HG03520 (cell line): Measurements from ENCODE around the gene FOXF2.
"Not testable (repeated sequence)": the region's sequence is repeated elsewhere in the genome, so short reads cannot be mapped to it uniquely, and the experiment has no call there.

Experiments used
- ATAC-seq: cut with Tn5 transposase; IDR thresholded peaks from one replicate; pipeline ENCODE4 v1.9.1; 2021; ENCODE audit warnings: mild to moderate bottlenecking, moderate library complexity; ENCODE audit not compliant: unreplicated experiment

FOXF2 gene

DNA sequence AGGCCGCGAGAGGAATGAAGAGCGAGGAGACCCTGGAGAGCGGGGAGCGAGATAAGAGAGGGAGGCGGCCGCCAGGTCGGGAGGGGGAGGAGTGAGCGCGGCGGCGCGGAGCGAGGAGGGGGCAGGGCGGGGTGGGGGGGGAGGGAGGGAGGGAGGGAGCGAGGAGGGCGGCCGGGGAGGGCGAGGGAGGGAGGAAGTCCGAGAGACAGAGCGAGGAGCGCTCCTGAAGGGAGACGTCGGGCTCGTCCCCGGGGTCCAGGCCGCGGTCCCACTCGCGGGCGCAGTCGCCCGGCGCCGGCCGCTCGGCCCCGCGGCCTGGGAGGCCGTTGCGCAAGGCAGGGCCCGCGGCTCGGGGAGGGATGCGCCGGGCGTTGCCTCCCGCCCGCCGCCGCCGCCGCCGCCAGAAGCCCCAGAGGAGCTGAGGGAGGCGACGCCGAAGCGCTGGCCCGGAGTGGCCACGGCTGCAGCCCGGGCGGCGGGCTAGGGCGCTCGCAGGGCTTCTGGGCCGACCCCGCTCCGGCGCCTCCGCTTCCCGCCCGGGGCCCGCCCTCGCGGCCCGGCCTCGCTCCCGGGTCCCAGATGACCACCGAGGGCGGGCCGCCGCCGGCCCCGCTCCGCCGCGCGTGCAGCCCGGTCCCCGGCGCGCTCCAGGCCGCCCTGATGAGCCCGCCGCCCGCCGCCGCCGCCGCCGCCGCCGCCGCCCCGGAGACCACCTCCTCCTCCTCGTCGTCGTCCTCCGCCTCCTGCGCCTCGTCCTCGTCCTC lies at the start of gene FOXF2:
Gene FOXF2 (plus strand): TSS at position 208 of the 764 bp plus-strand sequence. CDS start 372 bp downstream, at position 580.
- no peak for ATAC-seq

DNA sequence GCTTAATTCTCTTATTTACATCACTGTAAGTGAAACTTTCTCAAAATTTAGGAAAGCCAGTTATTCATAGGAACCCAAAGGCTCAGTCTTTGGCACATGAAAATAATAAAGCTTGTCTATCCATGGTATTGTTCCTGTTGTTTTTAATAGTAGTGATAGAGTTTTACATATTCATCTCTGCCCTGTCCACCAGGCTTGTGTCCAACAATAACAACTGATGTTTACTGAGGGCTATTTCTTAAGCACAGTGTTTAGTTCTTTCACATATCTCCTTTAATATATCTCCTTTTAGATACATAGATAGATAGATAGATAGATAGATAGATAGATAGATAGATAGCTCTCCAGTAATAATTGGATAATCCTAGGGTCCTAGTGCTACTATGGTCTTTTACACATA lies 43.3 kb upstream of the FOXF2 start:
- ATAC-seq, result no peak

DNA sequence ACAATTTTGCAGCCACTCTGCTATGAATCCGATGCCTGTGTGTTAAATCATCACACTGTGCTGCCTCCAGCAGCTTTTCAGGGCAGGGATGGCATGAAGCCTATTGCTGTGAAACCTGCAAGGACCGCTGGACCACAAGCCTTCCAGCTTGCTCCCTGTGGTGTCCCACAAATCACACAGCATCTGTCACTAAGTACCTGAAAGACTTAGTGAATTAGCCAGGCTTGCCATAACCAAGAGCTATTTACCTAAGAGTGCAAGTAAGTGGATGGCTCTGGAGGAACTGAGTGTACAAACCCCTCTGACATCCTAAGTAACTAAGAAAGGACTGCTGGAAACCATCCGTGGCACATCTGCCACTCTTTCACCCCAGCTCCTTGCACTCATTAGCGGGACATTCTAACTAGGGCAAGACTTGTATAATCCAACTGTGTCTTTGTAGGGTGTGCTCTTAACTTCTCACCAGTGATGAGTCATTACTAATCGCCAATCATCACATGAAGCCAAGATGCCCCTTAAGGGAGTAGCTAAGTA lies 42.8 kb upstream of the FOXF2 start:
- ATAC-seq, result no peak

DNA sequence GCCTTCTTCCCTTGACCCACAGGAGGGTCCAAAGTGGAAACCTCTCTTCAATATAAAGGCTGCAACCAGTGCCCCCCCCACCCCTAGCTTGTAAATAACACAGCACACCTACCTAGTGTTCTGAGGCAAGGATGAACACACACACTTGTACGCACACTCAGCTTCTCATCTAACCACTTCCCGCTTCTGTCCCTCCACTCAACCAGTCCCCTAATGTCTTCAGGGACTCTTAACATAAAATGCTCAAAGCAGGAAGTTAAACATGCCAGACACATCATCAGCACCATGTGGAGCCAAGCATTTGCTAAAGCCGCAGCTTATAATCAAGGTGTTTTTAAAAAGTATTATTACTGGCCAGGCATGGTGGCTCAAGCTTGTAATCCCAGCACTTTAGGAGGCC lies 42.2 kb upstream of the FOXF2 start:
- no peak for ATAC-seq

DNA sequence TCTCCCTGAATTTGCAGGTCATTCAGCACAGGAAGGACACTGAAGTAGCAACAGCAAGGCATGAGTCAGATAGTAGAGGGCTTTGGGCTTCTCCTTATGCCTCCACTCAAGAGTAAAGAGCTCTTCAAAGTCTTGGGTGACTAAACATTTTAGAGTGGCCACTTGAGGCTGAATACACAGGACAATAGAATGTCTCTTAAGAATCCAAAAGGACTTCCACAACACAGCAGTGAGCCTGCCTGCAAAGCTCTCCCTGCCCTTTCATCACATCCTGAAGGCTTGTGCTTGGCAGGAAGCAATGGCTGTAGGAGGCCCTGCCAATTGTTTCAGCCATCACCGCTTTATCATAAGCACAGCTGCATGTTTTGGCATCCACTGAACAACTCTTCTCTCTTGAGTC lies 40.7 kb upstream of the FOXF2 start:
- ATAC-seq, result no peak

DNA sequence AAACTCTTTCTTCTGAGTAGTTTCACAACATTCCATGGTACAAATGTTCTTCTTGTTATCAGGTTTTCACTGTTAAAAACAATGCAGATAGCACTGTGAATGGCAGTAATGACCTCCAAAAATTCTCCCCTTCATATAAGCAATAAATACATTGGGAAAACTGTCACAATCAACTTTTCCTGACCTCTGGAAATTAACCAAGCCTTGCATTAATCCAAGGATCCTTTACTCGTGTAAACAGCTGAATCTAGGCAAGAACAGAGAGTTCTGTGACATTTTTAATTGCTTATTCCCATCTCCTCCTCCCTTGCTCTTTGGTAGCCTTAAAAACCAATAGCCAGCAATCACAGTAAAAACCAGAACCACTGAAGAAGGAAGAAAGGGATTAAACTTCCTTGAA lies 39.7 kb upstream of the FOXF2 start:
- ATAC-seq, result no peak

DNA sequence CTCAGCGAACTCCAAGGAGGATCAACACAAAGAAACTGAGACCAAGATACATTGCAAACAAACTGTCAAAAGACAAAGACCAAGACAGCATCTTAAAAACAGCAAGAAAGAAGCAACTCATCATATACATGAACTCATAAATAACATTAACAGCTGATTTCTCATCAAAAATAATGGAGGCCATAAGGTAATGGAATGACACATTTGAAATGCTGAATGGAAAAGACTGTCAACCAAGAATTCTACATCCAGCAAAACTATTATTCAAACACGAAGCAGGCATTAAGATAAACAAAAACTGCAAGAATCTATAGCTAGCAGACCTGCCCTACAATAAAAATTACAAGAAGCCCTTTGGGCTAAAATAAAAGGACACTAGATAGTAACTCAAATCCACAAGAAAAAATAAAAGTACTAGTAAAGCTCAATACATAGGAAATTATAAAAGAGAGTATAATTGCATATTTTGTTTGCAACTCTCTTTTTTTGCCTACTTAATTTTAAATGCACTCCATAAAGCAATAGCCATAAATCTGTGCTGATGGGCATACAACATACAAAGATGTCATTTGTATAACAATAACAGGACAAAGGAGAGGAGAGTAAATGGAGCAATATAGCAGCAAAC lies 37.9 kb upstream of the FOXF2 start:
- ATAC-seq, result no peak

DNA sequence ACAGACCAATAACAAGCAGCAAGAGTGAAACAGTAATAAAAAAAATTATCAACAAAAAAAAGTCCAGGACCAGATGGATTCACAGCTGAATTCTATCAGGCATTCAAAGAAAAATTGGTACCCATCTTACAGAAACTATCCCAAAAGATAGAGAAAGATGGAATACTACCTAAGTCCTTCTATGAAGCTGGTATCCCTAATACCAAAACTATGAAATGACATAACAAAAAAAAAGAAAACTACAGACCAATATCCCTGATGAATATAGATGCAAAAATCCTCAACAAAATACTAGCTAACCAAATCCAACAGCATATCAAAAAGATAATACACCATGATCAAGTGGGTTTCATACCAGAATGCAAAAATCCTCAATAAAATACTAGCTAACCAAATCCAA lies 34.3 kb upstream of the FOXF2 start:
- not testable (repeated sequence) for ATAC-seq

DNA sequence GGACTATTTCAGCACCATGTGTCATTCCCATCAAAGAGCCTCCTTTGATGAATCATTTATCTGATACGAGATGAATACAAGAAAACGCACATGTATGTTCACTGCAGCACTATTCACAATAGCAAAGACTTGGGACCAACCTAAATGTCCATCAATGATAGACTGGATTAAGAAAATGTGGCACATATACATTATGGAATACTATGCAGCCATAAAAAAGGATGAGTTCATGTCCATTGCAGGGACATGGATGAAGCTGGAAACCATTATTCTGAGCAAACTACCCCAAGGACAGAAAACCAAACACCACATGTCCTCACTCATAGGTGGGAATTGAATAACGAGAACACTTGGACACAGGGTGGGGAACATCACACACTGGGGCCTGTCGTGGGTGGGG lies 27.7 kb upstream of the FOXF2 start:
- not testable (repeated sequence) for ATAC-seq

DNA sequence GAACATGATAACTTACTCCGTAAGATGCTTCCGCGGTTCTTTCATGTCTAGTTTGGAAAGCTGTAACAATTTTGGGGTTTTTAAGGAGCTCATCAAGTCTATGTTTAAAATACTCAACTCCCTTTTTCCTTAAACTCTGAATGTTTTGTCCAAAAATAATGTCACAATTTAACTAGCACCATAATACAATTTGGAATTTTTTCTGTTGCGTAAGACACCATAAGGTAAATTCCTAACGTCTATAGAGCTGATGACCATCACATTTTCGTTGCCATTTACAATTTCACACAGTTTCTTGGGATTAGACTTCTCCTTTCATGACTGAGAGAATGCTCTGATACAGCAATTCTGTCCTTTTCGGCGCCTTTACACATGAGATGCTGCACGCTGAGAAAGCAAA lies 26.7 kb upstream of the FOXF2 start:
- ATAC-seq, result no peak

DNA sequence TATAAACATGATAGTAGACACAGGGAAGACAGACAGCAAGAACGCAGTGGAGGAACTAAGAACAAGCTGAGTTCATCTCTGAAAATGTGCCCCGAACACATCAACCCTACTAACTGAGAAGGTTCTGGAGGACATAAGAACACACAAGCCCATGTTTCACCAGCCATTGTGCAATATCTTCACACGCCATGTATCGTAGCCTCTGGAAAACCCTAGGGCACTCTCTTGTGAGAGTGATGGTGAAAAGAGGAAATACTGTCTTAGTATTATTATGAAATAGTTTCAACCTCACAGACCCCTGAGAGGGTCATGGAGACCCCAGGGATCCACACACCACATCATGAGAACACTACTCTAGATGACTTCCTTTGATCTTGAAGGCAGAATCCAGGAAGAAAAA lies 26.1 kb upstream of the FOXF2 start:
- ATAC-seq, result no peak

DNA sequence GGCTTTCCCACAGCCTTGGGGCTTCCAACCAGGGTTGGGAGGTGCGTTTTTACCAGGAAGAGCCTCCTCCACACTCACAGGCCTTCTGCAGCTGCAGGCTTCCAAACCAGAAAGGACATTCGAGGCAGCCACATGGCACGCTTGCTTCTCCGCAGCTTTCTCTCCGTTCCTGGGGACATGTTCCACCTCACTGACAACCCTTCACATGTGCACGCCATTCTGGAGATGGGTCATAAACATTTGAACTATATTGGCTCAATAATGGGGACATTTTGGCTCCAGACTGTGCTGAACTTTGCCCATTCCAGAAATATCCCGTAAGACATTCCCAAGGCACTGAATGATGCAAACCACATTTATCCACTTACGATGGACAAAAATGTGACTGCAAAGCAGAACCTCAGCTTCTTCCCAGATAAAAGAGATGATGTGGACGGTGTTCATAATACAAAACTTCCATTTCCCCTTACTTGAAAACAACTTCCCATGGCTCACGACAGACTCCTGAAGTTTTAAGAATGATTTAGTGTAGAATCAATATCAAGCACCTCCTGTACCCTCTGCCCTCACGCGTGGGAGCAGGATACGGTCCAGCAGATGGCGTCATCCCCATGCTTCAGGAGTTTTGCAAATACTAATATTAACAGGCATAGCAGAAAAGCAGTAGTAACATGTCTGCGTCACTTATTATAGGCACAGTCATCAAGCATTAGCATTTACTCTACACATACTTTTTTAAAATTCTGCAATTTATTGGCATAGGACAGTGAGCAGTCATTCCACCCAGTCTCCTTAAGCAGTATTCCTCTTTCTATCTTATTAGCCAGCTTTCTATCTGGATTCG lies 25.4 kb upstream of the FOXF2 start:
- no peak for ATAC-seq

DNA sequence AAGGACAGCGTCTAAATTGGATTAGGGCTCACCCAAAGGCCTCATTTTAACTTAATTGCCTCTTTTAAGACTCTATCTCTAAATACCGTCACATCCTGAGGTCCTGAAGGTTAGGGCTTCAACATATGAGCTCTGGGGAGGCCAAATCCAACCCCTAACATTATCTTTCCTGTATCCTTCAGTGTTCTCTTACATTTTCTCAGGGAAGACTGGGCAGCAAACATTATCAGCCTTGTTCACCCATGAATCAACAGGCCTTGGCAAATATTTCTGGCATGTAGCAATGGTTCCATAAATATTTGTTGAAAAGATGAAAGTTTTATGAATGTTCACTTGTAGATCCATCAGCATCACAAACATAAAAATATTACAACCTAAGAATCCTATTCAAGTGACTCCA lies 24.6 kb upstream of the FOXF2 start:
- no peak for ATAC-seq

DNA sequence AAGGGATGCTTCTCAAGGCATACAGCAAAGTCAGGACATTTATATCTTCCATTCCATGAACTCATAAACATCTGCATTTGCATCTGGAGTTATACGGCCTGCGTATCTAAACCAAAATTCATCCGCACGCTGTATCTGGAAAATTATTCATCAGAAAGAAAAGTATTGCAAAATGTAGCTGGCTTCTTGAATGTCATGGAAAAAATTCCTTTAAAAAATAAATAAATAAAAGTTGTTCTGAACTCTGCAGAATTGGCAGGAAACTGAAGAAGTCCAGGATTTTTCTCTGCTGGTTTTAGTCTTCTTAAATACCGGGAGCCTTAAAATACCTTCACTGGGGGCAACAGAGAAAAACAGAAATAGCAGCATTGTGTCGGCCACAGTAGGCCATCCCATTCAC lies 23.7 kb upstream of the FOXF2 start:
- no peak for ATAC-seq

DNA sequence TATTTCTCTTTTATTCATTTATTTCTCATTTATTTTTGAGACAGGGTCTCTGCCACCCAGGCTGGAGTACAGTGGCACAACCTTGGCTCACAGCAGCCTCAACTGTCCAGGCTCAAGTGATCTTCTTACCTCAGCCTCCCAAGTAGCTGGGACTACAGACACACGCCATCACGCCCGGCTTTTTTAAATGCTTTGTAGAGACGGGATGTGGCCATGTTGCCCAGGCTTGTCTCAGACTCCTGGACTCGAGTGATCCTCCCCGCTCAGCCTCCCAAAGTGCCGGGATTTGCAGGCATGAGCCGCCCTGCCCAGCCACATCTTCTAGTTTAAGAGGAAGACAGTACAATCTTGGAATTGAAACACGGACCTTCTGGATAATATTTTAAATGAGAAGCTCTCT lies 21.6 kb upstream of the FOXF2 start:
- ATAC-seq, result no peak

DNA sequence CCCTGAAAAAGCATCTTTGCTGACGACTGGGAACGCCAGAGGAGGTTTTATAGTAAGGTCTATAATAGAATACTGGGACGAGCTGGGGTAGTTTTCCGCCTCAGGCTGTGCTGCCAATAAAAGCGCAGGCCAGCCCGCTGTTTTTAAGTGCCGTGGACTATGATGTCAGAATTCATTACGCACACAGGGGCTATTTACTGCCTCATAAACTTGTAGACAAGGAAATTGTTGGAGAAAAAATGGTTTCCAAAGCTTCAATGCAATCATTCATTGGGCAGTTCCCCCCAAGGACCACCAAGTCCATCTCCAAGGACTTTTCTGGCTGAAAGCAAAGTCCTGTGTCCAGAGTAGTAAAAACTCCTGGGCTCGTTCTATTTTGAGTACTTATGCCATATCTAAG lies 20.4 kb upstream of the FOXF2 start:
- ATAC-seq, result no peak

DNA sequence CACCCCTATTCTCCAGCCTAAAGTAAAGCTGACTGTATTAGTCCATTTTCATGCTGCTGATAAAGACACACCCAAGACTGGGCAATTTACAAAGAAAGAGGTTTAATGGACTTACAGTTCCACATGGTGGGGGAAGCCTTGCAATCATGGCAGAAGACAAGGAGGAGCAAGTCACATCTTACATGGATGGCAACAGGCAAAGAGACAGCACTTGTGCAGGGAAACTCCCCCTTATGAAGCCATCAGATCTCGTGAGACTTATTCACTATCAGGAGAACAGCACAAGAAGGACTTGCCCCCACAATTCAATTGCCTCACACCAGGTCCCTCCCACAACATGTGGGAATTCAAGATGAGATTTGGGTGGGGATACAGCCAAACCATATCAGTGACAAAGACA lies 19.7 kb upstream of the FOXF2 start:
- not testable (repeated sequence) for ATAC-seq

DNA sequence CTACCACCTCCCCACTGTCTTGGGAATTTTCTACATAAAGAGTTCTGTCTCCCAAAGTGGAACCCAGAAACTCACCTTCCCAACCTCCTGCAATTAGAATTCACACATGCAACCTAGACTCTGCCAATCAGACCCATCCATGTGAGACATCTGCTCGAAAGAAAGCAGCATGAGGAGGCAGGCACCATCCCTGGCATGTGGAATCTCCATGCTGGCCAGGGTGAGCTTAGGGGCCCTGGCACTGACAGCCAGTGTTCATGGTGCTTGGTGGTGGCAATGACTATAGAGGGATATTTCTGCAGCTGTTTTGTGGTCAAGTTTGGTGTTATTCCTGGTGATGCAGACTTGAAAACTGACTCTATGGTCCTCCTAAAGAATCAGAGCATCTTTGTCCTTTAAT lies 17.4 kb upstream of the FOXF2 start:
- ATAC-seq, result no peak

DNA sequence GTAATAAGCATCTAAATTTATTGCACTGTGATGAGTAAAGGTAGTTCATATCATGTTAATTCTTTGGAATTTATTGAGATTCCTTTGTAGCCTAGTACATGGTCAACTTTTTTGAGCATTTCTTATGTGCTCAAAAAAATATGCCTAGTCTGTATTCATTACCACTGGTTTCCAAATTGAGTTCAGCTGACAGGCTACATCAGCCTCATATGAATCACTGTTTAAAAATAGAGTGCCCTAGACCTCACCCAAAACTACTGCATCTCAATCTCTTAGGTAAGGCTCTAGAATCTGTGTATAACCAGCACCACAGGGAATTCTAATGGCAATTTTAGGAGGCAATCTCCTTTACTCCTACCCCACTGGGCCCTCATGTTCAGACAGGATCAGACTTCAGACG lies 16.7 kb upstream of the FOXF2 start:
- no peak for ATAC-seq

DNA sequence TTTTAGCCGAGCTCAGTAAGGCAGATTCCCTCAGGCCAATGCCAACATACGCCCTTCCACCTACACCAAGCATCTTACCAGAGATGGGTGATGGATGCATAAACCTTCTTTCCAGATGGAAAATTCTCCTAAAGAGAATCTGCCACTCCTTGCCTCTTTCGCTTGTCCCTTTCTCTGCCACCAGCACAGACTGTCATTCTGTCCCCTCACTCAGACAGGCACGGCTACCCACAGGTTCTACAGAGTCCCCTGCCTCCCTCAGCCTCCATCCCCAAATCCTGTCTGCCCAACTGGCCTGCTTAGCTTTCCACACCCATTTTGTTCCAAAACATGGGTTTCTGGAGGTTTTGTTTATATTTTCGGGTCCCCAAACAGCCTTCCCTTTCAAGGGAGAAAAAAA lies 12.7 kb upstream of the FOXF2 start:
- ATAC-seq, result no peak

DNA sequence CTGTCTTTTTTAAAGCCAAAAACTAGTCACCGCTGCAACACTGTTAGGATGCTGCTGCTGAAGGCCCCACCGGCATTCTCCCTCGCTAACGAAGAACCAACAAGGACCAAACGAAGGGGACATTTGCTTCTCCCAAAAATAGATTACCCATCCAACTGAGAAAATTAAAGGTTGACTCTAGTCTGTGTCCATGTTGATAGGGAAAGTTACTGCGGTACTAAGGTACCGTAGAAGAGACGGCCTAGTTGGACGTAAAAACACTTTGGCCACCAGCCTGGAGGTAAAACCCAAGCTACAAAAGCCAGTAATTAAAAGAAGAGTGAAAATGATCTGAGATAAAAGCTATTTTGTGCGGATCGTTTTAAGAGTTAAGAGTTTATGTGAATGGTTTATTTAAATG lies 11.8 kb upstream of the FOXF2 start:
- no peak for ATAC-seq
